ENCODE results near the gene NNMT.

The NNMT gene

GRCh38 chr11:114291842-114292680 lies 4.1 kb upstream of the NNMT start:
- no peak for DNase-seq (ENCODE audit: low spot score)
- no peak for TF ChIP-seq CTCF (IDR thresholded peaks at IDR 0.05; ENCODE audit: extremely low read depth, missing control alignments)

- TF ChIP-seq CTCF (IDR thresholded peaks at IDR 0.05; ENCODE audit: extremely low read depth, missing control alignments): no peak
- no peak for DNase-seq (ENCODE audit: low spot score)
These were observed 2.9 kb upstream of the NNMT start for GRCh38 chr11:114293201-114293711.

- DNase-seq (ENCODE audit: low spot score): no peak
- no peak for TF ChIP-seq CTCF (IDR thresholded peaks at IDR 0.05; ENCODE audit: extremely low read depth, missing control alignments)
These were observed 590 bp downstream of the NNMT start for GRCh38 chr11:114296605-114297372.

GRCh38 chr11:114297806-114298709 lies 1.9 kb downstream of the NNMT start:
- no peak for DNase-seq (ENCODE audit: low spot score)
- TF ChIP-seq CTCF (IDR thresholded peaks at IDR 0.05; ENCODE audit: extremely low read depth, missing control alignments): no peak

GRCh38 chr11:114298710-114299109 lies 2.5 kb downstream of the NNMT start:
- TF ChIP-seq CTCF (IDR thresholded peaks at IDR 0.05; ENCODE audit: extremely low read depth, missing control alignments): no peak

GRCh38 chr11:114301088-114301487 lies 4.9 kb downstream of the NNMT start:
- no peak for DNase-seq (ENCODE audit: low spot score)
- TF ChIP-seq CTCF (IDR thresholded peaks at IDR 0.05; ENCODE audit: extremely low read depth, missing control alignments): no peak

More at GRCh38 chr11:114298710-114299109, 2.5 kb downstream of the NNMT start:
- DNase-seq (ENCODE audit: low spot score): no peak
